Keratinocyte (primary cell): ENCODE measurements around the gene ST8SIA2. TPM values are rescaled to one million over a fixed set of nuclear protein-coding genes. Genes with fewer than 3 reads are reported as not detected.
A peak's percentile ranks its signal among the peaks of the same experiment; 100 is the strongest.

Experiments used
- DNase-seq: peaks from one replicate; pipeline ENCODE4 v3.0.0-alpha.2; 2011; ENCODE audit warnings: low read depth, missing footprints, low spot score
- FAIRE-seq: peaks from 2 replicates; lab custom pipeline; 2011; peaks lifted over from hg19 to GRCh38; lab: Jason Lieb, UNC
- H2AFZ ChIP-seq: 2 replicates; pipeline ENCODE4 v1.6.0; 2012; ENCODE audit warnings: low read length, control low read depth, inconsistent platforms; ENCODE audit not compliant: control insufficient read depth
- H3K27ac ChIP-seq: 2 replicates; pipeline ENCODE4 v1.5.1; 2011; ENCODE audit warnings: low read length; ENCODE audit not compliant: control insufficient read depth, insufficient read depth
- H3K27me3 ChIP-seq: 3 replicates; pipeline ENCODE4 v1.6.0; 2011; ENCODE audit warnings: low read length; ENCODE audit not compliant: control insufficient read depth, insufficient read depth; ENCODE audit errors: extremely low read depth
- H3K36me3 ChIP-seq, 2 experiments: 2 replicates in 1 of 2; 3 replicates in 1 of 2; pipeline ENCODE4 v1.5.1; 2011; ENCODE audit warnings: low read length in 2 of 2, mild to moderate bottlenecking in 1 of 2; ENCODE audit not compliant: control insufficient read depth in 2 of 2, insufficient read depth in 2 of 2; ENCODE audit errors: extremely low read depth in 1 of 2
- H3K4me1 ChIP-seq: 3 replicates; pipeline ENCODE4 v1.5.1; 2011; ENCODE audit warnings: low read length; ENCODE audit not compliant: control insufficient read depth, insufficient read depth; ENCODE audit errors: extremely low read depth
- H3K4me2 ChIP-seq: 3 replicates; pipeline ENCODE4 v1.6.0; 2011; ENCODE audit warnings: low read depth, low read length; ENCODE audit not compliant: control insufficient read depth, insufficient read depth; ENCODE audit errors: extremely low read depth
- H3K4me3 ChIP-seq, 3 experiments: fragments of 200-600 bp in 1 of 3; sonication (generic) in 1 of 3; 2 replicates in 2 of 3; 3 replicates in 1 of 3; pipeline ENCODE4 v1.5.1; 2011 to 2016; ENCODE audit warnings: low read length in 3 of 3, mild to moderate bottlenecking in 3 of 3, control low read depth in 2 of 3, inconsistent platforms in 1 of 3, low read depth in 1 of 3, mixed read lengths in 1 of 3, mixed run types in 1 of 3, moderate library complexity in 1 of 3; ENCODE audit not compliant: control insufficient read depth in 2 of 3, insufficient read depth in 2 of 3; ENCODE audit errors: extremely low read depth in 1 of 3
- H3K79me2 ChIP-seq: 2 replicates; pipeline ENCODE4 v1.6.0; 2012; ENCODE audit warnings: low read length; ENCODE audit not compliant: control insufficient read depth, insufficient read depth
- H3K9ac ChIP-seq: 3 replicates; pipeline ENCODE4 v1.6.0; 2011; ENCODE audit warnings: low read length; ENCODE audit not compliant: control insufficient read depth, insufficient read depth; ENCODE audit errors: extremely low read depth
- H3K9me1 ChIP-seq: 3 replicates; pipeline ENCODE4 v1.6.0; 2011; ENCODE audit warnings: low read length; ENCODE audit not compliant: control insufficient read depth, insufficient read depth; ENCODE audit errors: extremely low read depth
- H3K9me3 ChIP-seq: 2 replicates; pipeline ENCODE4 v1.5.1; 2012; ENCODE audit warnings: low read depth, low read length; ENCODE audit not compliant: control insufficient read depth
- H4K20me1 ChIP-seq: 3 replicates; pipeline ENCODE4 v1.6.0; 2011; ENCODE audit warnings: low read length; ENCODE audit not compliant: control insufficient read depth, insufficient read depth; ENCODE audit errors: extremely low read depth
- EZH2 ChIP-seq: IDR thresholded peaks from one replicate; pipeline ENCODE4 v1.6.1; 2012; ENCODE audit warnings: inconsistent platforms, mild to moderate bottlenecking, low read length, moderate library complexity
- dilution Hi-C: fragments of 300-500 bp; cut with MboI; formaldehyde crosslinking; loops from one replicate; pipeline ENCODE4 v1.7.0; 2020; ENCODE audit warnings: low sequenced_read_pairs; ENCODE audit not compliant: extremely low pct_ligation_motif_present
- polyA minus RNA-seq, 3 experiments: library from RNA; depleted of rRNA, polyadenylated mRNA; stranded (reverse); fragments of >200 nt; gene quantifications; 1 replicate in 1 of 3; 2 replicates in 1 of 3; 3 replicates in 1 of 3; pipeline ENCODE4 v1.2.3, GENCODE V29; 2011
- polyA plus RNA-seq, 5 experiments: library from polyadenylated mRNA; depleted of rRNA in 3 of 5; stranded (reverse) in 3 of 5; stranded (forward) in 1 of 5; unstranded in 1 of 5; fragments of >200 nt; gene quantifications; 1 replicate in 1 of 5; 2 replicates in 3 of 5; 3 replicates in 1 of 5; pipeline versions ENCODE4 v1.2.1 to v1.2.3, GENCODE V29; 2011 to 2012; ENCODE audit warnings: missing spikeins in 2 of 5, low read depth in 1 of 5, low replicate concordance in 1 of 5
- TF ChIP-seq, protein P1 (sequence below), 3 experiments: IDR thresholded peaks in 1 of 3; conservative IDR thresholded peaks in 1 of 3; optimal IDR thresholded peaks in 1 of 3; 2 replicates in 2 of 3; 3 replicates in 1 of 3; pipeline versions ENCODE3 to v1.5.1; 2011; ENCODE audit warnings: low read length in 3 of 3, mild to moderate bottlenecking in 3 of 3, moderate library complexity in 2 of 3, control low read depth in 1 of 3, inconsistent platforms in 1 of 3; ENCODE audit not compliant: insufficient read depth in 2 of 3; ENCODE audit errors: extremely low read depth in 1 of 3

The ST8SIA2 gene, protein sequence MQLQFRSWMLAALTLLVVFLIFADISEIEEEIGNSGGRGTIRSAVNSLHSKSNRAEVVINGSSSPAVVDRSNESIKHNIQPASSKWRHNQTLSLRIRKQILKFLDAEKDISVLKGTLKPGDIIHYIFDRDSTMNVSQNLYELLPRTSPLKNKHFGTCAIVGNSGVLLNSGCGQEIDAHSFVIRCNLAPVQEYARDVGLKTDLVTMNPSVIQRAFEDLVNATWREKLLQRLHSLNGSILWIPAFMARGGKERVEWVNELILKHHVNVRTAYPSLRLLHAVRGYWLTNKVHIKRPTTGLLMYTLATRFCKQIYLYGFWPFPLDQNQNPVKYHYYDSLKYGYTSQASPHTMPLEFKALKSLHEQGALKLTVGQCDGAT
- polyA plus RNA-seq (0.22 to 0.63 TPM (median 0.27 TPM) in 3 replicates), polyA minus RNA-seq (0.16 to 1.8 TPM in 2 of 3 replicates, not detected in the other)
- not detected for polyA plus RNA-seq (2011; ENCODE audit: low read depth)
- 0.26 and 0.29 TPM in 2 replicates for polyA plus RNA-seq (2011; cell fraction: cytosol; rRNA removed)
- polyA plus RNA-seq (2011; cell fraction: nucleus; rRNA removed): 0.62 and 1.1 TPM in 2 replicates
- polyA plus RNA-seq (2012; ENCODE audit: low replicate concordance): 0.04 and 0.71 TPM in 2 replicates
- polyA minus RNA-seq (2011; cell fraction: cytosol; rRNA and poly(A)+ RNA removed): not detected
- 0.54 and 1.3 TPM in 2 replicates for polyA minus RNA-seq (2011; cell fraction: nucleus; rRNA and poly(A)+ RNA removed)

DNA sequence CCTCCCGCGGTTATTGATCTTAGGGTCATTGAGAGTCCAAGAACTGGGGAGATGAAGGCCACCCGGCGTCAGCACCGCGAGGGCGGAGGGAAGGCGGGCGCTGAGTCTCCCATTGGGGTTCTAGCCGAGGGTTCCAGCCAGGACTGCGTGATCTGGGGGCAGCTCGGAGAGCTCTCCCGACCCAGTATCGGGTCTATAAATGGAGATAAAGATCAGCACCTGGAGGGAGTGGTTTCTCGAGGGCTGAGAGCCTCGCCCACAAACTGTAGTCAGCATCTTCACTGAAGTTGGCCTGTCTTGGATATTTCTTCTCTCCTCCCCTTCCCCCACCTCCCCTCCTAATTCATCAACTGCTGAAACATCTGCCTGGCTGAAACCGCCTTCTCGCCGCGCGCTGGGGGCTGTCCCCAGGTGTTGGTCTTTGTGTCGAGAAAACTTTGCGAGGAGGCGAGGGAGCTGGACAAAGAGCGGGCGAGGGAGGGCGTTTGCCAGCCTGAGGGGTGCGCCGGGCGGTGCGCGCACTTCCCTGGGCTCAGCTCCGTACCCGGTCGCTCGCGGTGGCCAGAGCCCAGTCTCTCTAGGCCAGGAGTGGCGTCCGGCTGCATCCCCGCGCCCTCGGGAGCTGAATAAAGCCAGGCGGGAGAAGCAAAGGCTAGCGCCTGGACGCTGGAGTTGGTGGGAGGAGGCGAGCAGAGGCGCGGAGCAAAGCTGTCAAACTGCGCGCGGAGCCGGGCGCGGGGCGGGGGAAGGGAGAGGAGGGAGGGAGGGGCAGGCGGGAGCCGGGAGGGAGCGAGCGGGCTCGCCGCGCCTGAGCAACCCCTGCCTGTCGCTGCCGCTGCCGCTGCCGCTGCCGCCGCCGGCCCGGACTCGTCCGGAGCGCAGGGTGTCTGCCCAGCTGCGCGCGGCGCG is at the start of gene ST8SIA2:
Gene ST8SIA2 (plus strand): TSS at position 811 of the 909 bp plus-strand sequence. CDS start 184 bp downstream, outside the sequence.
- peak within 1 kb of the TSS; percentile 40 to 56 (median 55) for H3K4me3 ChIP-seq
- no peaks in the 10 kb centered on the region for H4K20me1 ChIP-seq
- dilution Hi-C loops: no loop called here
- TF ChIP-seq, protein P1, sequence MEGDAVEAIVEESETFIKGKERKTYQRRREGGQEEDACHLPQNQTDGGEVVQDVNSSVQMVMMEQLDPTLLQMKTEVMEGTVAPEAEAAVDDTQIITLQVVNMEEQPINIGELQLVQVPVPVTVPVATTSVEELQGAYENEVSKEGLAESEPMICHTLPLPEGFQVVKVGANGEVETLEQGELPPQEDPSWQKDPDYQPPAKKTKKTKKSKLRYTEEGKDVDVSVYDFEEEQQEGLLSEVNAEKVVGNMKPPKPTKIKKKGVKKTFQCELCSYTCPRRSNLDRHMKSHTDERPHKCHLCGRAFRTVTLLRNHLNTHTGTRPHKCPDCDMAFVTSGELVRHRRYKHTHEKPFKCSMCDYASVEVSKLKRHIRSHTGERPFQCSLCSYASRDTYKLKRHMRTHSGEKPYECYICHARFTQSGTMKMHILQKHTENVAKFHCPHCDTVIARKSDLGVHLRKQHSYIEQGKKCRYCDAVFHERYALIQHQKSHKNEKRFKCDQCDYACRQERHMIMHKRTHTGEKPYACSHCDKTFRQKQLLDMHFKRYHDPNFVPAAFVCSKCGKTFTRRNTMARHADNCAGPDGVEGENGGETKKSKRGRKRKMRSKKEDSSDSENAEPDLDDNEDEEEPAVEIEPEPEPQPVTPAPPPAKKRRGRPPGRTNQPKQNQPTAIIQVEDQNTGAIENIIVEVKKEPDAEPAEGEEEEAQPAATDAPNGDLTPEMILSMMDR (optimal IDR thresholded peaks at IDR 0.05 in 1 of 3, IDR thresholded peaks at IDR 0.05 in 1 of 3, conservative IDR thresholded peaks at IDR 0.05 in 1 of 3; ENCODE audit: extremely low read depth in 1 of 3, insufficient read depth in 2 of 3, low read length in 3 of 3): no peak
- peak; percentile 76 for TF ChIP-seq EZH2
- peak within 1 kb of the TSS; percentile 51 for H2AFZ ChIP-seq
- no peaks in the 10 kb centered on the region for H3K9me1 ChIP-seq
- FAIRE-seq (no peak), DNase-seq (no peak)
- H3K36me3 ChIP-seq: no peaks in the 10 kb centered on the region
- H3K27me3 ChIP-seq: peaks cover 60% of the 10 kb centered on the region
- no peaks in the 10 kb centered on the region for H3K79me2 ChIP-seq
- no peak within 1 kb of the TSS for H3K27ac ChIP-seq
- H3K4me1 ChIP-seq: peaks cover 5% of the 10 kb centered on the region
- H3K9me3 ChIP-seq: no peaks in the 10 kb centered on the region
- H3K4me2 ChIP-seq: peak within 1 kb of the TSS; percentile 81
- H3K9ac ChIP-seq: peak within 1 kb of the TSS; percentile 28

DNA sequence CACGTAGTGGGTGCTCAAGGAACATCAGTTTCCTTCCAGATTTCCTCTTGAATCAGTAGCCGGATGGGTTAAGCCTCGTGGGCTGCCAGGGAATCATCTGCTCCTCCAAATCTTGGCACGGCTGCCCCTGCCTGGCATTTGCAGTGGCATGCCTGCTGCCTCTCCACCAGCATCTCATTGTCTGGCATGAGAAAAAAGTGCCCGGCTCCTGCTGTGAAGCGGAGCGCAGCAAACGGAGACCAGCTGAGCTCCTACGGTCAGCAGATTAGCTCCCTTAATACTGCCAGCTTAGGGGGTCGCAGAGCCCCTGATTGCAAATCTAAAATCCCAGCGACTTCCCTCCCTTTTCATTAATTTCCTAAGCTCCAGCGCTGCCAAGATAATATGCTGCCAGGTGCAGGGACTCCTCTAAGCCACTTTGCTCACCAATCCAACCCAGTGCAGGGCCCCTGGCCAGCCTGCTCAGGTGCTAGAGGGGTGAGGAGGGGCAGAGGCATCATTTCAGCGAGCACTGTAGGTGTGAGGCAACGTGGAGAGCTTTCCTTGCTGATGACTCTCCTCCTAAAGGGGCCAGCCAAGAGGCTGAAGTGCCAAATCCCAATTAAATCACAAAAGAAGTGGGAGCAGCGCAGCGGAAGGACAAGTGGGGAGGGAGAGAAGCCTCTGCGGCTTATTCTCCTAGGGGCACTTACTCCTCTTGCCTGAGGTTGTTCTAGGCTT is 49.6 kb upstream of the ST8SIA2 start:
- Histone ChIP-seq H3K79me2 (no peaks in the 10 kb centered on the region), H3K9ac (no peak overlapping the region), H3K27me3 (peaks cover 19% of the 10 kb centered on the region), H3K4me3 (no peak overlapping the region), H2AFZ (no peak overlapping the region), H3K4me1 (no peaks in the 10 kb centered on the region), H4K20me1 (no peaks in the 10 kb centered on the region), H3K27ac (no peak overlapping the region), H3K9me3 (no peaks in the 10 kb centered on the region), H3K4me2 (no peak overlapping the region), H3K9me1 (no peaks in the 10 kb centered on the region), H3K36me3 (no peaks in the 10 kb centered on the region)
- no peak for TF ChIP-seq EZH2
- TF ChIP-seq, protein P1 (optimal IDR thresholded peaks at IDR 0.05 in 1 of 3, IDR thresholded peaks at IDR 0.05 in 1 of 3, conservative IDR thresholded peaks at IDR 0.05 in 1 of 3; ENCODE audit: extremely low read depth in 1 of 3, insufficient read depth in 2 of 3, low read length in 3 of 3): no peak
- dilution Hi-C loops: no loop called here
- FAIRE-seq: no peak
- DNase-seq: no peak
